HG03457 (cell line): ENCODE data around the gene AKT1S1.
"Not testable (repeated sequence)": the region's sequence is repeated elsewhere in the genome, so short reads cannot be mapped to it uniquely, and the experiment has no call there.

Experiments used
- ATAC-seq: cut with Tn5 transposase; IDR thresholded peaks from one replicate; pipeline ENCODE4 v1.9.1; 2021; ENCODE audit warnings: moderate number of reproducible peaks; ENCODE audit not compliant: unreplicated experiment

Gene AKT1S1

GRCh38 chr19:49877020-49877878, at the start of gene AKT1S1, which contains the start of gene TBC1D17:
Gene AKT1S1 (minus strand): TSS chr19:49877355. CDS start chr19:49873295, 4,060 bp downstream.
Gene TBC1D17 (plus strand): TSS chr19:49877702. CDS start chr19:49877724, 22 bp downstream.
- peak; percentile 45 for ATAC-seq

- no peak for ATAC-seq
Measured at GRCh38 chr19:49926515-49926914, 49.4 kb upstream of the AKT1S1 start.

GRCh38 chr19:49925486-49925885, 48.3 kb upstream of the AKT1S1 start:
- ATAC-seq: no peak

GRCh38 chr19:49924881-49925210, 47.7 kb upstream of the AKT1S1 start:
- ATAC-seq: not testable (repeated sequence)

- ATAC-seq: no peak
Measured at GRCh38 chr19:49924004-49924880, 47.1 kb upstream of the AKT1S1 start.

GRCh38 chr19:49923055-49924003, 46.2 kb upstream of the AKT1S1 start:
- ATAC-seq: no peak

- no peak for ATAC-seq
Measured at GRCh38 chr19:49921871-49922795, 45.0 kb upstream of the AKT1S1 start.

- no peak for ATAC-seq
Measured at GRCh38 chr19:49920624-49921363, 43.6 kb upstream of the AKT1S1 start.

GRCh38 chr19:49918089-49918488, 40.9 kb upstream of the AKT1S1 start:
- no peak for ATAC-seq

GRCh38 chr19:49916839-49917733, 39.9 kb upstream of the AKT1S1 start:
- ATAC-seq: no peak

- no peak for ATAC-seq
Measured at GRCh38 chr19:49915271-49915670, 38.1 kb upstream of the AKT1S1 start.

- ATAC-seq: no peak
Measured at GRCh38 chr19:49913720-49914119, 36.6 kb upstream of the AKT1S1 start.

- no peak for ATAC-seq
Measured at GRCh38 chr19:49912965-49913685, 36.0 kb upstream of the AKT1S1 start.

- ATAC-seq: no peak
Measured at GRCh38 chr19:49911381-49912145, 34.4 kb upstream of the AKT1S1 start.

GRCh38 chr19:49910179-49910578, 33.0 kb upstream of the AKT1S1 start:
- no peak for ATAC-seq
